ENCODE results near the gene TCIRG1. TPM values are rescaled to one million over a fixed set of nuclear protein-coding genes. Genes with fewer than 3 reads are reported as not detected.

Gene TCIRG1
- 82.2 to 198 TPM (median 165 TPM) in 5 replicates for total RNA-seq (2022; extraction: Qiagen RNA extraction)

DNA sequence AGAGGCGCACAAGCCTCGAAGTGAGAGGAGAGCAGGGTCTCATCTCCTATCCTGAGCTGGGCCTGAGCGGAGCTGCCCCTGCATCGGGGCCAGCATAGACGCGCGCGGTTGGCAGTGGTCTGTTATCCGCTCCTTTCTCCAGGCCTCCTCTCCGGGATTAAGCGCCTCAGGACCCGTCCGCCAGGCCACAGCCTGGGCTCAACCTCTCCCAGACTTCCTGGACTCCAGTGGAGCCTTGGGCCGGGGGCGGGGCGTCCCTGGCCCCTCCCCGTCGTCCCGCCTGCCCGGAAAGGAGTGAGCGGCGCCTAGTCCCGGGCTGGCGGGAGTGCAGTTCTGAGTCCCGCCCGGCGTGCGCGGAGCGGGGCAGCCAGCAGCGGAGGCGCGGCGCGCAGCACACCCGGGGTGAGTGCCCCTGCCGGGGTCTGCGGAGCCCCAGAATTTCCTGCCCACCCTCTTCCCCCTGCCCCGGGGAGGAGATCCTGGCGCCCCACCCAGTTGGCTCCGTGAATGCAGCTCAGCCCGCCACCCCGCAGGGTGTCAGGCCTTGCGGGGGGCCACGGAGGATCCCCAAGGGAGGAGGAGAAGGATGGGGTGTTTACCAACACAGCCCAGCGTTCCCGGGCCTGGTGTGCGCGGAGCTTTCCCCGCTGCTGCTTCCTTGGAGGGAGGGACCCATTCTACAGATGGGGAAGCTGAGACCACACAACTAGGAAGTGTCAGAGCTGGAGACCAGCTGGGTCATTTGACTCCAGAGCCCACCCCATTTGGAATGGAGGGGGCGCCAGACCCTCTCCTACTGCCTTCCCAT lies at the start of gene TCIRG1:
TCIRG1 (plus strand) TSS at position 308 of the 808 bp plus-strand sequence. CDS start 2,247 bp downstream, outside the sequence.

GRCh38 chr11:68003846-68004550 lies 34.8 kb upstream of the TCIRG1 start, which contains the start of gene UNC93B1:
Gene UNC93B1, minus strand, starts transcription at chr11:68004097. Its CDS starts 54 bp downstream, at chr11:68004043.

DNA sequence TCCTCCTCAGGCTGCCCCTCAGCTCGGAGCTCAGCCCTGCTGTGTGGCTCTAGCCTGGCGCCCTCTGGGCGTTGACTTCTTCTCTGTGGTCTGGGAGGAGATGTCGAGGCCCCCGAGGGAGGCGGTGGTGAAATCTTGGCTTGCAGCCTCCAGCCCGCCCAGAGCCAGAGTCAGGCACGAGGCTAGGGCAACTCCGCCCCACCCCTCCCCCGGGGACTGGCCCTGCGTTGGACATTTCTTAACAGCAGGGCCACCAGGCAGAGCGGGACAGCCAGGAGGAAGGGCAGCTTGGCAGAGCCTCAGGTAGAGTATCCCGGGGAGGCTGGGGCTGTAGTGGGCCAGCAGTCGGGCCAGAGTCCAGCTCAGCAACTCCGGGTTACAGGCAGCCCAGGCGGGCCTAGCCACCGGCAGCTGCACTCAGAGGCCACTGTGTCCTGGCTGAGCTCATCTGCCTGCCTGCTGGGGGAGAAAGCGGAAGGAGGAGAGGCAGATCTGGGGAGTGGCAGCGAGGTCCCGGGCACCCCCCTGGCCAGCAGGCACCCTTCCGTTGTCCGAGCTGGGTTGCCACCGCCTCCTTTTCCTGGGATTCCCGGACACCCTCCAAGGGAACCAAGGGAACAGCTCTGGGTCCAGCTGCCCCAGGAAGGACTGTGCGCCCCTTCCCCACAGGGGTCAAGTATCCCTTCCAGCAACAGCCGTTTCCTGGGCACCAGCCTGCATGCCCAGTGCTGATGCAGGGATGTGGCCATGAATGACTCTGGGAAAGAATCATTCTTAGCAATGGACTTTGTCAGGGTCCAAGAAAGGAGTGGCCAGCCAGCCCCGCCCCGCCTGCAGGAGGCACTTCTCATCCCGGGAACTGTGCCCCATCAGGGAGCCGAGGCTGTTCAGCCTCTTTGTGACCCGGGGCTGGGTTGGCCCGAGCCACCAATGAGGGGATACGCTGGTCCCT lies 28.5 kb upstream of the TCIRG1 start, which contains the start of gene ALDH3B1:
ALDH3B1 (plus strand) TSS at position 238 of the 952 bp plus-strand sequence. CDS start 4,971 bp downstream, outside the sequence.

GRCh38 chr11:68030318-68031143 lies 8.3 kb upstream of the TCIRG1 start, which contains the start of gene NDUFS8:
Gene NDUFS8, plus strand, starts transcription at chr11:68030681. Its CDS starts 1,471 bp downstream, at chr11:68032152.

Other genes starting within 250 kb of the TCIRG1 start
- gene UNC93B1, start 34.9 kb upstream of the TCIRG1 start, total RNA-seq (2022; extraction: Qiagen RNA extraction): 57.5 to 90.4 TPM (median 87.5 TPM) in 5 replicates
- gene ALDH3B1, start 28.7 kb upstream of the TCIRG1 start, total RNA-seq (2022; extraction: Qiagen RNA extraction): 113 to 145 TPM (median 130 TPM) in 5 replicates
- 294 to 405 TPM (median 382 TPM) in 5 replicates for gene NDUFS8, start 8.3 kb upstream of the TCIRG1 start, total RNA-seq (2022; extraction: Qiagen RNA extraction)
- gene CHKA, start 82.4 kb downstream of the TCIRG1 start, total RNA-seq (2022; extraction: Qiagen RNA extraction): 26.2 to 29.4 TPM (median 27.5 TPM) in 5 replicates
- gene KMT5B, start 174.3 kb downstream of the TCIRG1 start, total RNA-seq (2022; extraction: Qiagen RNA extraction): 19.3 to 24.8 TPM (median 19.9 TPM) in 5 replicates
- 52.8 to 64.1 TPM (median 63.3 TPM) in 5 replicates for gene C11orf24, start 232.9 kb downstream of the TCIRG1 start, total RNA-seq (2022; extraction: Qiagen RNA extraction)